GM11168 (cell line): ENCODE data around the gene GTPBP3.
"Not testable (repeated sequence)": the region's sequence is repeated elsewhere in the genome, so short reads cannot be mapped to it uniquely, and the experiment has no call there.

Experiments used
- in situ Hi-C: fragments of 300-500 bp; cut with MboI; formaldehyde crosslinking; loops from one replicate; pipeline ENCODE4 v1.12.0; 2022; ENCODE audit warnings: low sequenced_read_pairs; ENCODE audit not compliant: unreplicated experiment

Gene GTPBP3

GRCh38 chr19:17340302-17340870 lies 3.0 kb downstream of the GTPBP3 start:
- in situ Hi-C loops: no loop called here

DNA sequence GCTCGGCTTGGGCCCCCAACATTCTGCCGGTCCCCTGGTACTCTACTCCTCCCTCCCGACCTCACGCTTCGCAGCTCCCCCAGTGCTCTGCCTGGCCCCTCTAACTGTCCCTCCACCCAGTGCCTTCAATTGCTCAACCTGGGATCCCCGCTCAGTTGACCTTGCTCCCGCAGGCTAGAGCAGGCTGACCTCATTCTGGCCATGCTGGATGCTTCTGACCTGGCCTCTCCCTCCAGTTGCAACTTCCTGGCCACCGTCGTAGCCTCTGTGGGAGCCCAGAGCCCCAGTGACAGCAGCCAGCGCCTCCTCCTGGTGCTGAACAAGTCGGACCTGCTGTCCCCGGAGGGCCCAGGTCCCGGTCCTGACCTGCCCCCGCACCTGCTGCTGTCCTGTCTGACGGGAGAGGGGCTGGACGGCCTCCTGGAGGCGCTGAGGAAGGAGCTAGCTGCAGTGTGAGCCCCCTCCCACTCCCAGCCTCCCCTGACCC lies 3.6 kb downstream of the GTPBP3 start:
- in situ Hi-C loops: no loop called here

DNA sequence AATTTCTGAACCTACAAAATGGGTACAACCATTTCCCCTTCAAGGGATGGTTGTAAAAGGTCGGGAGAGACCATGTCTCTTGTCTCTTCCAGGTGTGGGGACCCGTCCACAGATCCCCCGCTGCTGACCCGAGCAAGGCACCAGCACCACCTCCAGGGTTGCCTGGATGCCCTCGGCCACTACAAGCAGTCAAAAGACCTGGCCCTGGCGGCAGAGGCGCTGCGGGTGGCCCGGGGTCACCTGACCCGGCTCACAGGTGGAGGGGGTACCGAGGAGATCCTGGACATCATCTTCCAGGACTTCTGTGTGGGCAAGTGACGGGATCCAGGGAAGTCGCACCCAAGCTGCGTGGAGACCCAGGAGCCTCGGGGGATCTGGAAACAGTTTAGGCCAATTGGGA lies 4.0 kb downstream of the GTPBP3 start:
- in situ Hi-C loops: no loop called here

- in situ Hi-C loops: no loop called here
Measured at GRCh38 chr19:17341845-17342244, 4.5 kb downstream of the GTPBP3 start.

GRCh38 chr19:17346109-17346671 lies 8.8 kb downstream of the GTPBP3 start:
- in situ Hi-C loops: loop anchor here (5.0 kb wide), 1 partner anchor 41 kb away; no protein-coding TSS in a partner anchor

- in situ Hi-C loops: loop anchor here (5.0 kb wide), 1 partner anchor 40 kb away; no protein-coding TSS in a partner anchor
Measured at GRCh38 chr19:17347361-17347760, 10.0 kb downstream of the GTPBP3 start.

- in situ Hi-C loops: loop anchor here (5.0 kb wide), 1 partner anchor 39 kb away; no protein-coding TSS in a partner anchor
Measured at GRCh38 chr19:17347877-17348276, 10.5 kb downstream of the GTPBP3 start.

- in situ Hi-C loops: loop anchor here (5.0 kb wide), 1 partner anchor 39 kb away; no protein-coding TSS in a partner anchor
Measured at GRCh38 chr19:17348700-17349099, 11.3 kb downstream of the GTPBP3 start.

GRCh38 chr19:17351815-17352435 lies 14.6 kb downstream of the GTPBP3 start:
- in situ Hi-C loops: no loop called here

GRCh38 chr19:17352608-17353280 lies 15.4 kb downstream of the GTPBP3 start:
- in situ Hi-C loops: no loop called here

- in situ Hi-C loops: no loop called here
Measured at GRCh38 chr19:17353386-17353785, 16.0 kb downstream of the GTPBP3 start.

DNA sequence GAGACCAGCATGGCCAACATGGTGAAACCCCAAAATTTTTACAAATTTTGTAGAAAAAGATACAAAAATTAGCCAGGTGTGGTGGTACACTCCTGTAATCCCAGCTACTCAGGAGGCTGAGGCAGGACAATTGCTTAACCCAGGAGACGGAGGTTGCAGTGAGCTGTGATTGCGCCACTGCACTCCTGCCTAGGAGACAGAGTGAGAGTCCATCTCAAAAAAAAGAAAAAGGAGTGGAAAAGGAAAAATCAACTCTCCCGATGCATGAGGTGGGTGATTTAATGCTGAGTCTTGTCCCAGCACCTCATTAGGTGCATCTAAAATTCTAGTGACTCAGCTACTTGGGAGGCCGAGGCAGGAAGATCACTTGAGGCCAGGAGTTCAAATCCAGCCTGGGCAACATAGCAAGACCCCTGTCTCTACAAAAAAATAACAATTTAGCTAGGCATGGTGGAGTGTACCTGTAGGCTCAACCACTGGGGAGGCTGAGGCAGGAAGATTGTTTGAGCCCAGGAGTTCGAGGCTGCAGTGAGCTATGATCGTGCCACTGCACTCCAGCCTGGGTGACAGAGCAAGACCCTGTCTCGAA lies 19.8 kb downstream of the GTPBP3 start:
- in situ Hi-C loops: no loop called here

GRCh38 chr19:17357724-17358123 lies 20.4 kb downstream of the GTPBP3 start:
- in situ Hi-C loops: no loop called here

GRCh38 chr19:17358395-17358794 lies 21.0 kb downstream of the GTPBP3 start:
- in situ Hi-C loops: no loop called here

- in situ Hi-C loops: no loop called here
Measured at GRCh38 chr19:17359905-17360800, 22.8 kb downstream of the GTPBP3 start.

DNA sequence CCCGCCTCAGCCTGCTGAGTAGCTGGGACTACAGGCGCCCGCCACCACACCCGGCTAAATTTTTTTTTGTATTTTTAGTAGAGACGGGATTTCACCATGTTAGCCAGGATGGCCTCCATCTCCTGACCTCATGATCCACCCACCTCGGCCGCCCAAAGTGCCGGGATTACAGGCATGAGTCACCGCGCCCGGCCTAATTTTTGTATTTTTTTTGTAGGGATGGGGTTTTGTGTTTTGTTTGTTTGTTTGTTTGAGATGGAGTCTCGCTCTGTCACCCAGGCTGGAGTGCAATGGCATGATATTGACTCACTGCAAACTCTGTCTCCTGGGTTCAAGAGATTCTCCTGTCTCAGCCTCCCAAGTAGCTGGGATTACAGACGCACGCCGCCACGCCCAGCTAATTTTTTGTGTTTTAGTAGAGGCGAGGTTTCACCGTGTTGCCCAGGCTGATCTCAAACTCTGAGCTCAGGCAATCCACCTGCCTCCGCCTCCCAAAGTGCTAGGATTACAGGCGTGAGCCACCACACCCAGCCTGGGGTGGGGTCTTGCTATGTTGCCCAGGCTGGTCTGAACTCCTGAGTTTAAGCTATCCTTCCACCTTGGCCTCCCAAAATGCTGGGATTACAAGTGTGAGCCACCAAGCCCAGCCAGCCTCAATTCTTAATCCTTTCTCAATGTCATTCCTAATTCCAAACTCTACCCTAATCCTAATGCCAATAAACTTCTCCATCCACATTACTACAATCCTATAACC lies 26.7 kb downstream of the GTPBP3 start:
- in situ Hi-C loops: not testable (repeated sequence)

GRCh38 chr19:17365361-17365760 lies 28.0 kb downstream of the GTPBP3 start:
- in situ Hi-C loops: no loop called here

DNA sequence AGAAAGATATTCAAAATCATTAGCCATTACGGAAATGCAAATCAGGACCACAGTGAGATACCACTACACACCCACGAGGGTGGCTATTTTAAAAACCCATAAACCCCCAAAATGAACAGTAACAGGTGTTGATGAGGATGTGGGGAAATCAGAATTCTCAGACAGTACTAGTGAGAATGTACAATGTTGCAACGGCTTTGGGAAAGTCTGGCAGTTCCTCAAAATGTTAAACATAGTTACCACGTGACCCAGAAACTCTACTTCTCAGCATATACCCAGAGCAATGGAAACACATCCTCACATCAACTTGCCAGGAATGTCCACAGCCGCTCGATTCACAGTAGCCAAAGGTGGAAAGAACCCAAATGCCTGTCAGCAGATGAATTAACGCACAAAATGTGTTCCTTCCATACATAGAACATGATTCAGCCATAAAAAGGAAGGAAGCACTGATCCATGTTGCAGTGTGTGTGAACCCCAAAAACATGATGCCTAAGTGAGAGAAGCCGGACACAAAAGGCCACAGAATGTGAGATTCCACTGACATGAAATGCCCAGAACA lies 32.8 kb downstream of the GTPBP3 start:
- in situ Hi-C loops: no loop called here
